HepG2 (cell line): ENCODE measurements around the gene SEC62. TPM values are rescaled to one million over a fixed set of nuclear protein-coding genes. Genes with fewer than 3 reads are reported as not detected.

ENCODE experiments used
- ATAC-seq: fragments of 200-7000 bp; cut with Tn5 transposase; 3 replicates; pipeline ENCODE4 v1.9.1; 2020; ENCODE audit warnings: mild to moderate bottlenecking, moderate library complexity
- BruUV-seq: library from RNA; stranded (reverse); fragments of 400-500 nt; replicated peaks from 2 replicates; lab custom pipeline; 2021; lab: Mats Ljungman, UMichigan
- CTCF ChIA-PET: fragments of 300-600 bp; formaldehyde crosslinking; extraction: SDS; loops from one replicate; lab custom pipeline; 2021; ENCODE audit warnings: low total read pairs, inconsistent platforms, low intra/inter-chr PET ratio; lab: Yijun Ruan, JAX
- POLR2A ChIA-PET: fragments of 350-600 bp; sonication (Branson Sonifier 250); formaldehyde crosslinking; loops from one replicate; lab custom pipeline; 2020; ENCODE audit warnings: antibody characterized with exemption, inconsistent platforms; lab: Yijun Ruan, JAX
- DNase-seq: peaks from one replicate; pipeline ENCODE4 v3.0.0-alpha.2; 2015; ENCODE audit warnings: low spot score
- FAIRE-seq: peaks from 3 replicates; lab custom pipeline; 2011; peaks lifted over from hg19 to GRCh38; lab: Jason Lieb, UNC
- H2AFZ ChIP-seq: one replicate; pipeline ENCODE4 v1.6.1; 2011; ENCODE audit warnings: low read length, inconsistent platforms
- H3K27ac ChIP-seq: fragments of 300-600 bp; 3 replicates; pipeline ENCODE4 v1.8.0; 2011; ENCODE audit warnings: mixed run types, mild to moderate bottlenecking, mixed read lengths, low read length, inconsistent platforms; ENCODE audit not compliant: insufficient read depth; ENCODE audit errors: extremely low read length
- H3K27me3 ChIP-seq, 2 experiments: fragments of 200-600 bp in 1 of 2; 2 replicates in 1 of 2; 3 replicates in 1 of 2; pipeline versions ENCODE4 v1.6.0 to v1.8.0; 2011; ENCODE audit warnings: low read length in 2 of 2, mild to moderate bottlenecking in 2 of 2, moderate library complexity in 2 of 2, inconsistent platforms in 1 of 2; ENCODE audit not compliant: insufficient read depth in 2 of 2, control insufficient read depth in 1 of 2
- H3K36me3 ChIP-seq, 2 experiments: fragments of 200-600 bp in 1 of 2; replicated peaks in 1 of 2; 2 replicates in 1 of 2; 3 replicates in 1 of 2; pipeline versions ENCODE4 v1.5.1 to v1.8.0; 2011; ENCODE audit warnings: low read length in 2 of 2, inconsistent platforms in 1 of 2; ENCODE audit not compliant: insufficient read depth in 2 of 2, control insufficient read depth in 1 of 2
- H3K4me1 ChIP-seq: 2 replicates; pipeline ENCODE4 v1.5.1; 2012; ENCODE audit warnings: low read length, inconsistent platforms; ENCODE audit not compliant: insufficient read depth
- H3K4me2 ChIP-seq: 2 replicates; pipeline ENCODE4 v1.6.0; 2011; ENCODE audit warnings: low read depth, low read length, inconsistent platforms
- H3K4me3 ChIP-seq, 3 experiments: fragments of 200-600 bp in 1 of 3; sonication (generic), shearing (Covaris generic) in 1 of 3; replicated peaks in 1 of 3; 2 replicates each; pipeline ENCODE4 v1.5.1; 2011 to 2016; ENCODE audit warnings: low read length in 3 of 3, inconsistent platforms in 2 of 3, low read depth in 2 of 3, mild to moderate bottlenecking in 2 of 3, control low read depth in 1 of 3, mixed read lengths in 1 of 3; ENCODE audit not compliant: insufficient read depth in 1 of 3
- H3K79me2 ChIP-seq: one replicate; pipeline ENCODE4 v1.6.1; 2011; ENCODE audit warnings: low read length, inconsistent platforms; ENCODE audit not compliant: insufficient read depth
- H3K9ac ChIP-seq: 2 replicates; pipeline ENCODE4 v1.6.0; 2011; ENCODE audit warnings: mild to moderate bottlenecking, low read depth, low read length, inconsistent platforms; ENCODE audit not compliant: insufficient read depth
- H3K9me3 ChIP-seq: 2 replicates; pipeline ENCODE4 v1.5.1; 2012; ENCODE audit warnings: mild to moderate bottlenecking, low read length
- H4K20me1 ChIP-seq: 2 replicates; pipeline ENCODE4 v1.6.0; 2011; ENCODE audit warnings: inconsistent platforms, mild to moderate bottlenecking, low read length, moderate library complexity; ENCODE audit not compliant: insufficient read depth
- ERF ChIP-seq: IDR thresholded peaks from 2 replicates; pipeline ENCODE4 v1.6.1; 2018; ENCODE audit warnings: missing biosample characterization, missing genetic modification reagents
- HIVEP1 ChIP-seq: sonication (generic); formaldehyde crosslinking; IDR thresholded peaks from 2 replicates; pipeline ENCODE4 v1.4.0; 2020; ENCODE audit warnings: mild to moderate bottlenecking, missing genetic modification reagents
- NPAS2 ChIP-seq: sonication (generic); formaldehyde crosslinking; IDR thresholded peaks from 2 replicates; pipeline ENCODE4 v1.8.0; 2022; ENCODE audit warnings: mild to moderate bottlenecking, missing genetic modification reagents, borderline replicate concordance
- RBFOX2 ChIP-seq: fragments of 200-400 bp; formaldehyde crosslinking; IDR thresholded peaks from 2 replicates; pipeline ENCODE4 v1.6.1; 2017; ENCODE audit warnings: low read depth, mild to moderate bottlenecking, low read length
- WGBS: methylation state at CpG from one replicate; pipeline ENCODE4 v1.1.6; 2017; ENCODE audit warnings: low lambda C conversion rate; 5-methylcytosine and 5-hydroxymethylcytosine counted together
- in situ Hi-C: cut with HindIII; loops from 2 replicates; pipeline ENCODE4 v1.10.0; 2017; ENCODE audit warnings: low pct_unique_long_range_greater_than_20kb; ENCODE audit not compliant: extremely low pct_ligation_motif_present
- intact Hi-C: fragments of 100-400 bp; cut with micrococcal nuclease; formaldehyde crosslinking; loops from one replicate; pipeline ENCODE4 v1.10.0; 2022; ENCODE audit not compliant: unreplicated experiment
- polyA plus RNA-seq, 8 experiments: library from polyadenylated mRNA; depleted of rRNA in 3 of 8; stranded (reverse) in 7 of 8; unstranded in 1 of 8; fragments of >200 nt; fragmentation: Illumina TruSeq in 4 of 8; extraction: Trizol in 4 of 8; gene quantifications; 2 replicates each; pipeline versions ENCODE4 v1.2.1 to v1.2.3, GENCODE V29; 2011 to 2016; ENCODE audit warnings: low read depth in 4 of 8, missing spikeins in 1 of 8, mixed read lengths in 1 of 8; ENCODE audit not compliant: insufficient read depth in 1 of 8
- total RNA-seq, 5 experiments: library from RNA; depleted of rRNA; stranded (reverse); fragments of >200 nt; fragmentation: Illumina TruSeq; extraction: Trizol; gene quantifications; 2 replicates each; pipeline ENCODE4 v1.2.3, GENCODE V29; 2016; ENCODE audit warnings: low read depth in 1 of 5
- TF ChIP-seq, protein P1 (sequence below): sonication (generic); formaldehyde crosslinking; IDR thresholded peaks from 2 replicates; pipeline ENCODE4 v1.4.0; 2020; ENCODE audit warnings: missing genetic modification reagents, mild to moderate bottlenecking, borderline replicate concordance

Gene SEC62
- total and polyA plus RNA-seq, 2 of the 13 experiments (the other 11 are each of a cell fraction or from before 2014, with no cell fraction given): 54.0 to 68.7 TPM

DNA sequence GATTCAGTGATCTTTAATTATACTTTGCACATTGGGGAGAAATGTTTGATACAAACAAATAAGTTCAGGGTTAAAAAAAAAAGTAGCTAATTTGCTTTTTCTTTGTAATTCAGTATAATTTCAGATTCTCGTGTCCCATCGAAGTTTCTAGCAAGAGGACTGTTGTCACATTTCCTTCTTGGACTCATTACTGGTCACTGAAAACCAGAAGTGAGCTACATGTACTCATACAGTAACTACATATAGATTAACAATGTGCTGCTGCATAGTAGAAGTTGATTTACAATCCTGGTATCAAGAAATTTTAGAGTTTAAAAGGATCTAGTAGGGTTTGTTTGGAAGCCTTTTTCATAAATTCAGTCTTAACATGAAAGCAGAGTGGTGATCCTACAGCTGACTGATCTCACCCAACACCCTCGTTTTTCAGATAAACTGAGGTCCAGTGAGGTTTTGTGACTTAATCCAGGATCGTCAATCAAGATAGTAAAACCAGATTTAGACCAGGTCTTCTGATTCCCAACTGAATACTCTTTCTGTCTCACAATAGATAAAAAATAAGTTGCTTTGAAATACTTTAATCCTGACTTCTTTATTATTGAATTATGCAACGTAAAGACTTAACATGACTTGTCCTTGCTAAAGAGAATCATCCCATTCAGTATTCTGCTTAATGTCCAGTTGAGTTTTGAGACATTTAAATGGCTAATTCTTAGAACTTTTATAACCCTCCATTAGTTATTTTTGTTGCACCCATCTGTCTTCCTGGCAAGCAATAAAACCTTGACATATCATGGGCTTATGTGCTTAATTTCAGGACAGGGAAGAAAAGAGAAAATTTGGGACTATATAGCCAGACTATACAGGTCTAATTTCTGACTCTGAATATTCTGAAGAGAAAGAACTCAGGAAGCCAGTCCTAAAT is 2.8 kb downstream of the SEC62 start:
- Histone ChIP-seq H3K4me2 (peak overlapping the region; percentile 8), H3K9me3 (no peaks in the 10 kb centered on the region), H2AFZ (no peak overlapping the region), H3K36me3 (peaks cover 2 to 30% of the 10 kb centered on the region in 2 experiments; a peak in 3 of 5 replicates), H3K79me2 (peaks cover 78% of the 10 kb centered on the region), H4K20me1 (peaks cover 50% of the 10 kb centered on the region), H3K4me3 (peak overlapping the region in 1 of 3 experiments; percentile 11; a peak in 1 of 6 replicates), H3K9ac (no peak overlapping the region), H3K4me1 (peaks cover 49% of the 10 kb centered on the region), H3K27me3 (no peaks in the 10 kb centered on the region; a peak in 1 of 5 replicates), H3K27ac (no peak overlapping the region)
- WGBS: 93% methylated on average over 5 of the region's 5 CpGs
- DNase-seq (no peak), FAIRE-seq (no peak), ATAC-seq (no peak)
- intact Hi-C loops: no loop called here
- TF ChIP-seq RBFOX2 (peak; percentile 23; the same call in 1 of the 2 replicates), NPAS2 (CRISPR knock-in tag) (no peak), HIVEP1 (no peak)
- POLR2A ChIA-PET: interaction anchor here (1.2 kb wide), 1 partner anchor 9 kb away, joined by 3 read pairs; no protein-coding TSS in a partner anchor
- no TSS peak for BruUV-seq
- in situ Hi-C loops: no loop called here
- CTCF ChIA-PET: no interaction called here

DNA sequence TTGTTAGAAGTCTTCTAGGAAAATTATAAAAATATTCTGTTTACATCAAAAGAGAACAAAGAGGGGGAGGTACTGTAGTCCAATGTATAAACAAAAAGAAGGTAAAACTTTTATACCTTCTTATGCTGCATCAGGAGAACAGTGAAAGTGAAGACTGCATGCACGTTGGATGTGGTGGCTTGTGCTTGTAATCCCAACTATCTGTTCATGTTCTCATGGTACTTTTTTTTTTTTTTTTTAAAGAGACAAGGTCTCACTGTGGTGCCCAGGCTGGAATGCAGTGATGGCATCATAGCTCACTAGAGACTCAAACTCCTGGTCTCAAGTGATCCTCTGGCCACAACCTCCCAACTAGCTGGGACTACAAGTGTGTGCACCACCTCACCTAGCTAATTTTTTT is 4.2 kb downstream of the SEC62 start:
- no peak for TF ChIP-seq ERF (CRISPR knock-in tag)
- TF ChIP-seq, protein P1, sequence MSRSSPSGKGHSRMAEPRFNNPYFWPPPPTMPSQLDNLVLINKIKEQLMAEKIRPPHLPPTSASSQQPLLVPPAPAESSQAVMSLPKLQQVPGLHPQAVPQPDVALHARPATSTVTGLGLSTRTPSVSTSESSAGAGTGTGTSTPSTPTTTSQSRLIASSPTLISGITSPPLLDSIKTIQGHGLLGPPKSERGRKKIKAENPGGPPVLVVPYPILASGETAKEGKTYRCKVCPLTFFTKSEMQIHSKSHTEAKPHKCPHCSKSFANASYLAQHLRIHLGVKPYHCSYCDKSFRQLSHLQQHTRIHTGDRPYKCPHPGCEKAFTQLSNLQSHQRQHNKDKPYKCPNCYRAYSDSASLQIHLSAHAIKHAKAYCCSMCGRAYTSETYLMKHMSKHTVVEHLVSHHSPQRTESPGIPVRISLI (CRISPR knock-in tag): 0 out of 2 replicates have a peak, but pooled peaks have one; percentile 22
- Histone ChIP-seq H3K79me2 (peaks cover 87% of the 10 kb centered on the region), H3K9me3 (no peaks in the 10 kb centered on the region), H2AFZ (no peak overlapping the region), H4K20me1 (peaks cover 54% of the 10 kb centered on the region), H3K27me3 (no peaks in the 10 kb centered on the region; a peak in 1 of 5 replicates), H3K4me1 (peaks cover 43% of the 10 kb centered on the region), H3K9ac (no peak overlapping the region), H3K4me2 (no peak overlapping the region), H3K4me3 (no peak overlapping the region), H3K36me3 (peaks cover 3 to 36% of the 10 kb centered on the region in 2 experiments; a peak in 4 of 5 replicates), H3K27ac (no peak overlapping the region)
- intact Hi-C loops (no loop called here), in situ Hi-C loops (no loop called here)
- BruUV-seq: no TSS peak
- 81% methylated on average over 1 of the region's 1 CpG for WGBS
- FAIRE-seq: no peak
- POLR2A ChIA-PET: no interaction called here
- CTCF ChIA-PET: no interaction called here
- no peak for ATAC-seq
- no peak for DNase-seq
